SU-DHL-6 (cell line): ENCODE results near the gene AFF2.

ENCODE experiments used
- H2AFZ ChIP-seq: fragments of 200-600 bp; sonication (generic); 2 replicates; pipeline ENCODE4 v1.6.1; 2014; ENCODE audit warnings: low read depth, mild to moderate bottlenecking, moderate library complexity, mixed read lengths, antibody characterized with exemption, low read length; ENCODE audit not compliant: severe bottlenecking
- H3F3A ChIP-seq: fragments of 200-600 bp; shearing (Covaris generic); 2 replicates; pipeline ENCODE4 v1.6.0; 2016; ENCODE audit warnings: antibody characterized with exemption, mild to moderate bottlenecking; ENCODE audit not compliant: insufficient read depth
- H3K27ac ChIP-seq: fragments of 200-600 bp; sonication (generic); 2 replicates; pipeline ENCODE4 v1.5.1; 2016; ENCODE audit warnings: low read depth, mild to moderate bottlenecking, low read length, moderate library complexity, mixed read lengths
- H3K27me3 ChIP-seq: fragments of 200-600 bp; sonication (generic), shearing (Covaris generic); 2 replicates; pipeline ENCODE4 v1.6.0; 2014; ENCODE audit warnings: mild to moderate bottlenecking, low read length
- H3K36me3 ChIP-seq: fragments of 200-600 bp; sonication (generic); 2 replicates; pipeline ENCODE4 v1.6.1; 2014; ENCODE audit warnings: mild to moderate bottlenecking, low read length, mixed read lengths
- H3K4me2 ChIP-seq: fragments of 300-600, 200-600 bp; shearing (Covaris generic), sonication (generic); 2 replicates; pipeline ENCODE4 v1.6.0; 2014; ENCODE audit warnings: low read length, low read depth, mild to moderate bottlenecking; ENCODE audit not compliant: poor library complexity, severe bottlenecking
- H3K4me3 ChIP-seq: fragments of 200-600 bp; sonication (generic); 2 replicates; pipeline ENCODE4 v1.5.1; 2014; ENCODE audit warnings: antibody characterized with exemption, low read length, mild to moderate bottlenecking, mixed read lengths; ENCODE audit not compliant: insufficient read depth, poor library complexity, severe bottlenecking
- H3K79me2 ChIP-seq: fragments of 200-600 bp; sonication (generic); 2 replicates; pipeline ENCODE4 v1.6.1; 2014; ENCODE audit warnings: mild to moderate bottlenecking, low read length, moderate library complexity; ENCODE audit not compliant: insufficient read depth
- H3K9ac ChIP-seq: fragments of 200-600 bp; sonication (generic); 2 replicates; pipeline ENCODE4 v1.7.0; 2014; ENCODE audit warnings: mild to moderate bottlenecking, low read length
- H3K9me2 ChIP-seq: fragments of 200-600 bp; sonication (generic); replicated peaks from 2 replicates; pipeline ENCODE4 v1.6.1; 2014; ENCODE audit warnings: low read length; ENCODE audit not compliant: insufficient read depth
- H3K9me3 ChIP-seq: fragments of 200-600 bp; sonication (generic); 2 replicates; pipeline ENCODE4 v1.6.1; 2014; ENCODE audit warnings: low read length, mixed read lengths; ENCODE audit not compliant: insufficient read depth
- H4K20me1 ChIP-seq: fragments of 200-600 bp; sonication (generic); 2 replicates; pipeline ENCODE4 v1.6.1; 2014; ENCODE audit warnings: low read depth, mild to moderate bottlenecking, antibody characterized with exemption, low read length, moderate library complexity, mixed read lengths
- CTCF ChIP-seq: fragments of 200-600 bp; sonication (generic); IDR thresholded peaks from one replicate; pipeline ENCODE4 v1.5.1; 2017; ENCODE audit warnings: antibody characterized with exemption, mild to moderate bottlenecking, low read length, moderate library complexity; ENCODE audit not compliant: insufficient read depth, poor library complexity, severe bottlenecking
- EZH2phosphoT487 ChIP-seq: fragments of 200-600 bp; sonication (generic), shearing (Covaris generic); conservative IDR thresholded peaks from 2 replicates; pipeline ENCODE4 v1.6.1; 2018; ENCODE audit warnings: mild to moderate bottlenecking, antibody characterized with exemption, low read length, moderate library complexity, mixed read lengths

Gene AFF2

DNA sequence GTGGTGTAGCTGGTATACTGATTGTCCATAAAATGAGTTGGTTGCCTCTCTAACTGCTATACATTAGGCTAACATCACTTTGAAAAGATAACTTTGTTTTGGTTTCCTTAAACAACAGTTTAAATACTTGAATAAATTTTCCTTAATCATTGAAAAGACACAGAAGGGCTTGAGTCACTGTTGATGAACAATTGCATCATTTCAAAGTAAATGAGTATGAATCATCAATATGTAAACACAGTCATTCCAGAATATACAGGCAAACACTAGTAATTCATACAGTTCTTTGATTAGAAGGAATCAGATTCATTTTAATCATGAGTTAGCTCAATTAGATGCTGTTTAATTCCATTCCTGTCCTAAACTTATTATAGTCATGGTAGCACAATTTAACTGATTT is 160.6 kb downstream of the AFF2 start:
- Histone ChIP-seq H3K9me2 (no peaks in the 10 kb centered on the region), H3K79me2 (peaks cover 65% of the 10 kb centered on the region), H3K36me3 (peaks cover 22% of the 10 kb centered on the region; the same call in 1 of the 2 replicates)

DNA sequence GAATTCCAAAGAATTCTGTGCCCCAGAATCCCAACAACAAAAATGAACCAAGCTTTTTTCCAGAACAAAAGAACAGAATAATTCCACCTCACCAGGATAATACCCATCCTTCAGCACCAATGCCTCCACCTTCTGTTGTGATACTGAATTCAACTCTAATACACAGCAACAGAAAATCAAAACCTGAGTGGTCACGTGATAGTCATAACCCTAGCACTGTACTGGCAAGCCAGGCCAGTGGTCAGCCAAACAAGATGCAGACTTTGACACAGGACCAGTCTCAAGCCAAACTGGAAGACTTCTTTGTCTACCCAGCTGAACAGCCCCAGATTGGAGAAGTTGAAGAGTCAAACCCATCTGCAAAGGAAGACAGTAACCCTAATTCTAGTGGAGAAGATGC is 161.6 kb downstream of the AFF2 start:
- TF ChIP-seq EZH2phosphoT487: no peak
- TF ChIP-seq CTCF: no peak
- Histone ChIP-seq H2AFZ (no peak overlapping the region), H3K9me3 (peaks cover 3% of the 10 kb centered on the region; the same call in 1 of the 2 replicates)

More for the DNA sequence above, 160.6 kb downstream of the AFF2 start:
- Histone ChIP-seq H4K20me1 (no peaks in the 10 kb centered on the region), H3K4me3 (no peak overlapping the region), H2AFZ (no peak overlapping the region), H3F3A (no peaks in the 10 kb centered on the region), H3K27me3 (no peaks in the 10 kb centered on the region), H3K27ac (no peak overlapping the region), H3K9ac (no peak overlapping the region), H3K9me3 (no peaks in the 10 kb centered on the region), H3K4me2 (no peak overlapping the region)
- TF ChIP-seq CTCF (no peak), EZH2phosphoT487 (no peak)

GRCh38 chrX:148664171-148664570 is 163.8 kb downstream of the AFF2 start:
- H3K4me3 ChIP-seq: no peak overlapping the region
- no peaks in the 10 kb centered on the region for H3F3A ChIP-seq
- no peak overlapping the region for H3K27ac ChIP-seq
- no peak for TF ChIP-seq CTCF
- TF ChIP-seq EZH2phosphoT487: no peak
- H3K79me2 ChIP-seq: peaks cover 48% of the 10 kb centered on the region
- H4K20me1 ChIP-seq: no peaks in the 10 kb centered on the region
- H3K36me3 ChIP-seq: peaks cover 36% of the 10 kb centered on the region
- H3K9ac ChIP-seq: no peak overlapping the region
- no peak overlapping the region for H3K4me2 ChIP-seq
- no peaks in the 10 kb centered on the region for H3K9me2 ChIP-seq
- no peaks in the 10 kb centered on the region for H3K27me3 ChIP-seq
- no peak overlapping the region for H2AFZ ChIP-seq
- peaks cover 12% of the 10 kb centered on the region; the same call in 1 of the 2 replicates for H3K9me3 ChIP-seq

More for the DNA sequence above, 161.6 kb downstream of the AFF2 start:
- Histone ChIP-seq H3K9me2 (no peaks in the 10 kb centered on the region), H4K20me1 (no peaks in the 10 kb centered on the region), H3K9ac (no peak overlapping the region), H3K27me3 (no peaks in the 10 kb centered on the region), H3K79me2 (peaks cover 64% of the 10 kb centered on the region), H3F3A (no peaks in the 10 kb centered on the region), H3K4me3 (no peak overlapping the region), H3K4me2 (no peak overlapping the region), H3K27ac (no peak overlapping the region), H3K36me3 (peaks cover 27% of the 10 kb centered on the region)
